Raji (cell line): Measurements from ENCODE around the gene DHRS3.

ENCODE experiments used
- POLR2A ChIP-seq: IDR thresholded peaks from 2 replicates; pipeline ENCODE4 v1.6.1; 2011; ENCODE audit warnings: low read depth, low read length, control low read depth; ENCODE audit not compliant: insufficient read depth

The DHRS3 gene

GRCh38 chr1:12617901-12618660 lies at the start of gene DHRS3:
Gene DHRS3, minus strand, starts transcription at chr1:12618210. Its CDS starts 862 bp downstream, at chr1:12617348.
- TF ChIP-seq POLR2A: no peak

GRCh38 chr1:12666141-12666735 lies 48.2 kb upstream of the DHRS3 start:
- no peak for TF ChIP-seq POLR2A

- TF ChIP-seq POLR2A: no peak
Measured at GRCh38 chr1:12665511-12665910, 47.5 kb upstream of the DHRS3 start.

- no peak for TF ChIP-seq POLR2A
Measured at GRCh38 chr1:12662556-12662955, 44.5 kb upstream of the DHRS3 start.

GRCh38 chr1:12661606-12662219 lies 43.7 kb upstream of the DHRS3 start:
- no peak for TF ChIP-seq POLR2A

- no peak for TF ChIP-seq POLR2A
Measured at GRCh38 chr1:12658531-12659453, 40.8 kb upstream of the DHRS3 start.

GRCh38 chr1:12657060-12657884 lies 39.3 kb upstream of the DHRS3 start:
- TF ChIP-seq POLR2A: no peak

- no peak for TF ChIP-seq POLR2A
Measured at GRCh38 chr1:12656575-12656974, 38.6 kb upstream of the DHRS3 start.

GRCh38 chr1:12654657-12655056 lies 36.6 kb upstream of the DHRS3 start:
- TF ChIP-seq POLR2A: no peak

- no peak for TF ChIP-seq POLR2A
Measured at GRCh38 chr1:12654004-12654567, 36.1 kb upstream of the DHRS3 start.

GRCh38 chr1:12649971-12650421 lies 32.0 kb upstream of the DHRS3 start:
- no peak for TF ChIP-seq POLR2A

GRCh38 chr1:12648741-12649140 lies 30.7 kb upstream of the DHRS3 start:
- TF ChIP-seq POLR2A: no peak

GRCh38 chr1:12644829-12645228 lies 26.8 kb upstream of the DHRS3 start:
- TF ChIP-seq POLR2A: no peak

GRCh38 chr1:12644237-12644636 lies 26.2 kb upstream of the DHRS3 start:
- TF ChIP-seq POLR2A: no peak
